GM18951 (cell line): Measurements from ENCODE around the gene GLI2.

ENCODE experiments used
- POLR2A ChIP-seq: IDR thresholded peaks from 4 replicates; pipeline ENCODE4 v1.6.1; 2011; ENCODE audit warnings: mild to moderate bottlenecking; ENCODE audit not compliant: insufficient read length, insufficient read depth; ENCODE audit errors: extremely low read depth
- in situ Hi-C: fragments of 300-500 bp; cut with MboI; formaldehyde crosslinking; loops from one replicate; pipeline ENCODE4 v1.12.0; 2022; ENCODE audit warnings: low sequenced_read_pairs, mixed read lengths, inconsistent platforms; ENCODE audit not compliant: unreplicated experiment

Gene GLI2

GRCh38 chr2:120747281-120747680, 11.6 kb downstream of the GLI2 start:
- in situ Hi-C loops = no loop called here
- TF ChIP-seq POLR2A = no peak

- in situ Hi-C loops = no loop called here
- no peak for TF ChIP-seq POLR2A
Measured at GRCh38 chr2:120747706-120748105, 12.0 kb downstream of the GLI2 start.

- TF ChIP-seq POLR2A = no peak
- in situ Hi-C loops = no loop called here
Measured at GRCh38 chr2:120748310-120748709, 12.6 kb downstream of the GLI2 start.

GRCh38 chr2:120748741-120749140, 13.1 kb downstream of the GLI2 start:
- in situ Hi-C loops = no loop called here
- no peak for TF ChIP-seq POLR2A

DNA sequence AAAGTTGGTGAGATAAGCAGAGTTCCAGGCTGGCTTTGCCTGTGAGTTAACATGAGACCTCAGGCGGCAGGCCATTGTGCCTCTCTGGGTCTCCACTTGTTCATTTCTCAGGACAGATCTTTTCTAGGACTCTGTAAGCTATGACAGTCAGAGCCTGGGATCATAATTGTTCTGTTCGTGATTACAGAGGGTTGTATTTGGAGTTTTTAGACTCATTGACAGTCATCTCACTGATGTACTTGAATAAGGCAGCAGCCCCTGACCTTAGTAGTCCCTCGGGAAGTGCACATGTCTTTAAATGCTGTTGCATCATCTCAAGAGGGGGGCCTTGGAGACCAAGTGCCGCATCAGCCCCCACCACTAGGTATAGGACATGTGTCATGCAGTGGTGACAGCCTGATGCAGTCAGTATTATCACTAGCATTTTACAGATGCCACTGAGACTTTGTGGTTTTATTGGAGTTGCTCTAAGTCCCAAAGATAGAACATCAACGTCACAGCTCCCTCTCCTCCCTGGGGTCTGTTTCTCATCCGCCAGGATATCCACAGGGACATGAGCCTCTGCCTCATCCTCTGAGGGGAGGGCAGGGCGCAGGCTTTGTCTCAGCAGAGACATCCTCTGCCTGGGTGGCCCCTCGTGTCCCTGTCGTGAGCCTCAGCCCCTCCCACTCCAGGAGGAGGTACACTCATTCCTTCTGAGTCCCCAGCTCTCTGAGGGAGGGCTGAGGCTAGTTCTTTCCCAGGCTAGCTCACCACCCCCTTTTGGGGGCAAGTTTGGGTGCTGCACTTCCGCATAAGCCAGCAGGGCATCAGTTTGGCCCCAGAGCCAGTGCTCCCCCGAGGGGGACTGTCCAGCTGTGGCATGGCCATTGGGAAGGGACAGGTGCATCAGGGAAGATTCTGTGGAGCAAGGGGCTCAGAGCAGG, 14.1 kb downstream of the GLI2 start:
- no peak for TF ChIP-seq POLR2A
- in situ Hi-C loops = no loop called here

DNA sequence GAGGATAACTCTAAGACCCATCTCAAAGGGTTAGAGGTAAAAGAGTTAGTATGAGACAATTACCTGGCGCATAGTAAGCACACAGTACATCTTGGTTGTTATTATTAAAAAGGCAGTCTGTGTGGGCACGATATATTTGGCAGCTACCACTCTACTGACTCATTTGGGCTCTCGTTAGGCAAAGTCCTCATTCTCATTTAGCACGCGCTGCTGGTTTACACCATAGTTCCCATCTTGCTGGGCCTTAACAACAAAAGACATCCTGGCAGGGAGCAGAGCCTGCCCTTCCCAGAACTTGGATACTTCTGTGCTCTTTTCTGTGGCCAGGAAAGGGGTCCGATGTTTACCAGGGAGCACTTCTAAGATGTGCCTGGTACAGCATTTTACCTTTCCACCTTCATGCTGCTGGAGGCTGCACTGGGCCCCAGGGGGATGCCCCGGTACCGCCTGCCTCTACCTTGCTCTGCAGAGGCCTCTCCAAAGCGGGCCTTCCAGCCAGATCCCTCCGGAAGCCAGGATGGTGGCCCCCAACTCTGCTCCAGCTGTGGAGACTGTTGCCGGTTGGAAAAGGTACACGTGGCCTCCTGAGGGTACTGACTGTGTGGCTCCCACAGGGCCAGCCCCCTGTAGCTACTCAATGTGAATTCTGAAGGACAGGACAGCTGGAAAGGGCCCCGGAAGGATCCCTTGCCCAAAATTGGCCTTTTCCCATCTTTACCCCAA, 15.0 kb downstream of the GLI2 start:
- TF ChIP-seq POLR2A = no peak
- in situ Hi-C loops = no loop called here

GRCh38 chr2:120751553-120751952, 15.9 kb downstream of the GLI2 start:
- in situ Hi-C loops = no loop called here
- no peak for TF ChIP-seq POLR2A

- in situ Hi-C loops = no loop called here
- TF ChIP-seq POLR2A = no peak
Measured at GRCh38 chr2:120754067-120754960, 18.6 kb downstream of the GLI2 start.

DNA sequence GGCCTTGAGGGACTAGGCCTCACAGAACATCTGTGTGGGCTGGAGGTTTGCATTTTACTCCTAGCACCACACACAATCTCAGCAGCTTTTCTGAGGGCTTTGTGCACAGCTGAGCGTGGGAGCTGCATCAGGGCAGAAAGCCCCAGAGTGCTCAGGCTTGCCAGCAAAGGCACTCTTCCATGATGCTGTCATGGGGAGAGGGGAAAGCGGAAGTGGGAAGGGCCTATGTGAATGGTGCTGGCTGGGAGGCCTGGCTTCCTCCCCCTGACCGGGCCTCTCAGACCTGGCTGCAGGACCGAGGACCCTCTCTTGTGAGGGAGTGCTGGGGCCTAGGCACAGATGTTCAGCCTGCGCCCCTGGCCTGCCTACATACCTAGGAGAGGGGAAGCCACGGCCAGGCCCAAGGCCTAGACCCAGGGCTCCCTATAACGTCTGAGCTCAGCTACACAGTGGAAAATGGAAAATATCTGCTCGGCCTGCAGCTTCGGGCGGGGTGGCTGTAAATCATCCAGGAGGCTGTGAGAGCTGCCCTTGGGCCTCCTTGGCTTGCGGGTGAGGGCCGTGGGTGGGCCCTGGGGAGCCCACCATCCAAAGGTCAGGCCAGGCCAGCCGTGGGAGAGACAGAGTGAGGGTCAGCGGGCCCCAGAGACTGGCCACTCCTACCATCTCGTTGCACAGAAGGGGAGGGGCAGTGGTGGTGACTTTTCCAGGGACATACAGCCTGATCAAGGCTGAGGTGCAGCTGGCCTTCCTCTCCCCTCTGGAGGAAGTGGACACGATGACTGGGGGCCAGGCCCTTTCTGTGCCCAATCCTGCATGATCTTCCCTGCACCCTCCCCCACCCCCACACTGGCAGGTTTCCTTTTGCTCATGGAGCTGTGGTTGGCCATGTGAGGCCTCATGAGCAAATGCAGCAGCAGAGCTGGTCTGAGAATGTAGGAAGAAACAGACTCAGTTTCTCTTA, 22.8 kb downstream of the GLI2 start:
- TF ChIP-seq POLR2A = no peak

GRCh38 chr2:120759543-120760331, 24.1 kb downstream of the GLI2 start:
- in situ Hi-C loops = no loop called here
- TF ChIP-seq POLR2A = no peak

More for the DNA sequence above, 22.8 kb downstream of the GLI2 start:
- in situ Hi-C loops = no loop called here

DNA sequence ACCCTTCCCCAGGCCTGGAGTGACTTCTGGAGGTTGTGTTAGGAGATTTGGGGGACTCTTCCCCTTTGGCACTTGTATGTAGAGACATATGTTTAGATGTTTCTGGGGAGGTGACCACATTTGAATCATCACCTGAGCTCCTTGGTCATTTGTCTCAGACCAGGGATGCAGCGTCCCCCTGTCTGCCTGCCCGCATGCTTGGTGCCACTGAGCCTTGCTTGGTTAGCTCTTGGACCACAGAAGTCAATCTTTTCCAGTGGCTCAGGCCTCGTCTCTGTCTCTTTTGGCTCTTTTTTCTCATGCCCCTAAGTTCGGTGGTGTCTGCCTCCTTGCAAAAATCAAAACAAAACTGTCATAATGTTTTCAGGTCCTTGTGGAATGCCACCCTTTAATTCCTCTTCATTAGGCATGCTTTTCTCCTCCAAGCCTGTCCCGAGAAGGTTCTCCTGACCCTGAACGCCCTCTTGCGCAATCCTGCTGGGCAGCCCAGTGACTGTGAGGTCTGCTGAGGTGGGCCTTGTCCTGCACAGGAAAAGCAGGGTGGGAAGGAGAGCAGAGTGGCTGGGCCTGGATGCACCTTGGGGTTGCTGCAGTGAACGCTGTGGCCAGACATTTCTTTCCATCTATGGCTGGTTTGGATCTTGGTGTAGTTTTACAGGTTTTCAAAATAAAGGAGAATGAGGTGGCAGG, 24.9 kb downstream of the GLI2 start:
- in situ Hi-C loops = no loop called here
- no peak for TF ChIP-seq POLR2A
